ENCODE measurements around the gene PSMG3.

Gene PSMG3

GRCh38 chr7:1560620-1561031 is 9.2 kb downstream of the PSMG3 start:
- H3K27ac ChIP-seq (ENCODE audit: low read length) = no peak overlapping the region
- H3K4me1 ChIP-seq (ENCODE audit: control insufficient read depth, low read depth, low read length) = peaks cover 3% of the 10 kb centered on the region
- no peaks in the 10 kb centered on the region for H3K9me3 ChIP-seq (ENCODE audit: control insufficient read depth, low read depth, low read length)
- H3K4me3 ChIP-seq (ENCODE audit: low read length) = no peak overlapping the region
- no peaks in the 10 kb centered on the region for H3K27me3 ChIP-seq (ENCODE audit: control insufficient read depth, insufficient read depth, low read length)
- no peak overlapping the region for H3K9ac ChIP-seq (ENCODE audit: low read length)
- no peaks in the 10 kb centered on the region for H3K36me3 ChIP-seq (ENCODE audit: control insufficient read depth, low read depth, low read length)

GRCh38 chr7:1559626-1560590 is 9.9 kb downstream of the PSMG3 start:
- Histone ChIP-seq H3K27me3 (ENCODE audit: control insufficient read depth, insufficient read depth, low read length) (no peaks in the 10 kb centered on the region), H3K9ac (ENCODE audit: low read length) (no peak overlapping the region), H3K9me3 (ENCODE audit: control insufficient read depth, low read depth, low read length) (no peaks in the 10 kb centered on the region), H3K27ac (ENCODE audit: low read length) (no peak overlapping the region), H3K4me1 (ENCODE audit: control insufficient read depth, low read depth, low read length) (peaks cover 8% of the 10 kb centered on the region), H3K36me3 (ENCODE audit: control insufficient read depth, low read depth, low read length) (no peaks in the 10 kb centered on the region), H3K4me3 (ENCODE audit: low read length) (no peak overlapping the region)

- Histone ChIP-seq H3K36me3 (ENCODE audit: control insufficient read depth, low read depth, low read length) (no peaks in the 10 kb centered on the region), H3K27me3 (ENCODE audit: control insufficient read depth, insufficient read depth, low read length) (no peaks in the 10 kb centered on the region), H3K9ac (ENCODE audit: low read length) (no peak overlapping the region), H3K9me3 (ENCODE audit: control insufficient read depth, low read depth, low read length) (no peaks in the 10 kb centered on the region), H3K4me3 (ENCODE audit: low read length) (no peak overlapping the region), H3K4me1 (ENCODE audit: control insufficient read depth, low read depth, low read length) (peaks cover 8% of the 10 kb centered on the region), H3K27ac (ENCODE audit: low read length) (no peak overlapping the region)
Measured at GRCh38 chr7:1558841-1559625, 10.8 kb downstream of the PSMG3 start.

DNA sequence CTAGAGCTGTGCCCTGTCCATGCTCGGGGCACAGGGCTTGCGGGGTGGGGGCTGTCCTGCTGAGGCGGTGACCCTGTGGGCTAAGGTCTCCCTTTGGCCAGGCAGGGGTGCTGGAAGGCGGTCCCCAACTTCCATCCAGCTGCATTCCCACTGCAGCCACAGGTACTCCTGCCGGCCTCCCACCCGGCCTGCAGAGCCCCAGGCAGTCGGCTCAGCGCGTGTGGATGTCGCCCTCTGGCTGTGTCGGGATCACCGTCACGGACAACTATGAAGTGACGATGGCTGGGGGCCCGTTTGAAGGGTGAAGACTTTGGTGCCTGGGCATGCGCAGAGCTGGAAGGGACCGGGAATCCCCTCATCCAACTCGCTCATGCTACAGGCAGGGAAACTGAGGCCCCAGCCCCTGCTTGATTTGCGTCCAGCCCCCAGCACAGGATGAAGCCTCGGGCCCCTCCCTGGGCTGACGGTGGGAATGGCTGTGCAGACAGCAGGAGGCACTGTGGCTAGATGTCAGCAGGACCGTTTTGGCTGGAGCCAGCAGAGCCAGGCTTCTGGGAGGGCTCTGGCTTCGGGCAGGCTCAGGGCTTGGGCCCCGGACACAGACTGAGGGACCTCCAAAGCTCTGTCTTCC is 11.5 kb downstream of the PSMG3 start:
- Histone ChIP-seq H3K4me1 (ENCODE audit: control insufficient read depth, low read depth, low read length) (peaks cover 8% of the 10 kb centered on the region), H3K4me3 (ENCODE audit: low read length) (no peak overlapping the region), H3K9me3 (ENCODE audit: control insufficient read depth, low read depth, low read length) (no peaks in the 10 kb centered on the region), H3K27me3 (ENCODE audit: control insufficient read depth, insufficient read depth, low read length) (no peaks in the 10 kb centered on the region), H3K36me3 (ENCODE audit: control insufficient read depth, low read depth, low read length) (no peaks in the 10 kb centered on the region), H3K9ac (ENCODE audit: low read length) (no peak overlapping the region), H3K27ac (ENCODE audit: low read length) (no peak overlapping the region)

GRCh38 chr7:1557771-1558170 is 12.1 kb downstream of the PSMG3 start:
- H3K4me1 ChIP-seq (ENCODE audit: control insufficient read depth, low read depth, low read length) = peaks cover 8% of the 10 kb centered on the region
- no peaks in the 10 kb centered on the region for H3K36me3 ChIP-seq (ENCODE audit: control insufficient read depth, low read depth, low read length)
- no peaks in the 10 kb centered on the region for H3K9me3 ChIP-seq (ENCODE audit: control insufficient read depth, low read depth, low read length)
- H3K9ac ChIP-seq (ENCODE audit: low read length) = no peak overlapping the region
- H3K27me3 ChIP-seq (ENCODE audit: control insufficient read depth, insufficient read depth, low read length) = no peaks in the 10 kb centered on the region
- no peak overlapping the region for H3K4me3 ChIP-seq (ENCODE audit: low read length)
- H3K27ac ChIP-seq (ENCODE audit: low read length) = no peak overlapping the region

DNA sequence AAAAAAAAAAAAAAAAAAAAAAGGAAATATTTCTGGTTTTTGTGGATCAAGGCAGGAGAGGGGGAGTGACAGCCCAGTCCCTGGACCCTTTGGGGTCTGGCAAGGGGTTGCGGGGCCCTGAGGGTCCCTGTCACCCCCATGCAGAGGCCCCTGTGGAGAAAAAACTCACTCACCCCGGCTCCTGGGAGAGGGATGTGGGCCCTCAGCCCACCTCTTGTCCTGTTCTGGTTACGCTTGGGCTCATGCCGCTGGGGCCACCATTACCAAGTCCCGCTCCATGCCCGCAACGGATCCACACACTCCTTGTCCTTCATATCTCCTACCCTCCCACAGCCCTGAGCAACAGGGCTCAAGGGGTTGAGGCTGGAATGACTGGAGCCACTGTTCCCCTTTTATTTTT is 12.8 kb downstream of the PSMG3 start:
- no peak overlapping the region for H3K9ac ChIP-seq (ENCODE audit: low read length)
- H3K27me3 ChIP-seq (ENCODE audit: control insufficient read depth, insufficient read depth, low read length) = no peaks in the 10 kb centered on the region
- H3K27ac ChIP-seq (ENCODE audit: low read length) = no peak overlapping the region
- H3K4me3 ChIP-seq (ENCODE audit: low read length) = no peak overlapping the region
- peaks cover 8% of the 10 kb centered on the region for H3K4me1 ChIP-seq (ENCODE audit: control insufficient read depth, low read depth, low read length)
- H3K36me3 ChIP-seq (ENCODE audit: control insufficient read depth, low read depth, low read length) = no peaks in the 10 kb centered on the region
- H3K9me3 ChIP-seq (ENCODE audit: control insufficient read depth, low read depth, low read length) = no peaks in the 10 kb centered on the region

DNA sequence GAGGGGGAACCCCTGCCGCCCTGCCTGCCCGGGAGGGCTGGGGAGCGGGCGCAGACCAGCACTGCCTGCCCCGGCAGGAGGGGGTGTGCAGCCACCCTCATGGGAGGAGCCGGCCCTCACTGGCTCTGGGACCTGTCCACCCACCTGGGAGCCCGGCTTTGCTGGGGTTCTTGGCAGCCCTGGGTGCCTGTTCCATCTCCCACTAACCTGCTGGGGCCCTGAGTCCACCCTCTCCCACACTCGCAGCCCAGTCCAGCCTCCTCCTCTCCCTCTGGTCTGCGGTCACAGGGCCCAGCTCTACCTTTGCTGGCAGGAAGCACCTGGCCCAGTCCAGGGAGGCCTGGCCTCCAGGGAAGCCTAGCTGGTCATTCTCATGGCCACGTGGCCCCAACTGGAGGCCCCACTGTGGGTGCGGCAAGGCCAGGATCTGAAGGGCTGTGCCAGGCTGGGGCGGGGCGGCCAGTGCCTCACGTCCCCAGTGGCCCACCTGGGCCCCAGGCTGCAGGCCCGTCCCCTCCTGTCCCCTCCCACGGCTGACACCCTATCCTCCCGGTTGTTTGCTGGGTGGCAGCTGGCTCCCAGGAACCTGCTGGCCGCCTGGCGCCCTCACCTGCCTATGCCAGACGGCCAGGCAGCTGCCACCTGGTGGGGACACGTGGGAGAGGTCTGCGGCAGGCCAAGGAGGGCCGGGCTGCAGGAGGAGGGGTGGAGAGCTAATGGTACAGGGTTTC is 13.9 kb downstream of the PSMG3 start, which contains the start of gene TMEM184A:
Gene TMEM184A, minus strand, starts transcription at position 393 of the 731 bp plus-strand sequence. CDS start 721 bp downstream, outside the sequence.
- Histone ChIP-seq H3K27ac (ENCODE audit: low read length) (no peak within 1 kb of the TSS), H3K4me3 (ENCODE audit: low read length) (no peak within 1 kb of the TSS), H3K9ac (ENCODE audit: low read length) (no peak within 1 kb of the TSS), H3K9me3 (ENCODE audit: control insufficient read depth, low read depth, low read length) (no peaks in the 10 kb centered on the region), H3K4me1 (ENCODE audit: control insufficient read depth, low read depth, low read length) (peaks cover 8% of the 10 kb centered on the region), H3K36me3 (ENCODE audit: control insufficient read depth, low read depth, low read length) (no peaks in the 10 kb centered on the region), H3K27me3 (ENCODE audit: control insufficient read depth, insufficient read depth, low read length) (no peaks in the 10 kb centered on the region)

GRCh38 chr7:1555046-1555812 is 14.6 kb downstream of the PSMG3 start:
- Histone ChIP-seq H3K9ac (ENCODE audit: low read length) (no peak overlapping the region), H3K27ac (ENCODE audit: low read length) (no peak overlapping the region)

DNA sequence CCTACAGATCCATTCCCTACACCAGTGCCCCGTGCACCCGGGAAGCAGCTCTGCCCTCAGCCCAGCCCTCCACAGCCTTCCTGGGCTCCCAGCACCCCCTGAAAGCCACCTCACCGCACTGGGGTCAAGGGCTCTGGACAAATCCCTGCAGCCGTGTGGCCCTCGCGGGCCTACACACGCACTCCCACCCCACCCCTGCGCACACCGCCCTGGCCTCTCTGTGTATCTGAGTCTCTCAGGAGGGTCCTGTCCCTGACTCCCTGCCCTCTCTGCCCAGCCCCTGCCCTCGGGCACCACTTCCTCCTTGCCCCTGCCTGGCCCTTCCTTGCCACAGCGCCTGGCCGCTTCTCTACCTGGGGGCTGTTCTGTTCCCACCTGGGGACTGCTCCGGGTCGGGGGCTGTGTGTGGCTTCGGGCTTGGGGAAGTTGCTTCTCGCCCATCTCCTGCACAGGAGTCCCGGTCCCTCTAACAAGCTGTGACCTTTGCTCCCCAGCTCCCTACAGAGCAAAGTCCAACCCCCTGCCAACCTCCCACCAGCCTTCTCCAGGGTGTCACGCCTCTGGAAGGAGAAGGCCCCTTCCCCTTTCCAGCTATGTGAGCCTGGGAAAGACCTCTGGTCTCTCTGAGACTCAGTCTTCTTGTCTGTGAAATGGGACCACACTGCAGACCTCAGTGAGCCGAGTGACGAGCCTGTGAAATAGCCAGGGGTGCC is 15.3 kb downstream of the PSMG3 start:
- H3K4me1 ChIP-seq (ENCODE audit: control insufficient read depth, low read depth, low read length) = peaks cover 8% of the 10 kb centered on the region
- no peak overlapping the region for H3K27ac ChIP-seq (ENCODE audit: low read length)
- no peaks in the 10 kb centered on the region for H3K27me3 ChIP-seq (ENCODE audit: control insufficient read depth, insufficient read depth, low read length)
- H3K4me3 ChIP-seq (ENCODE audit: low read length) = no peak overlapping the region
- H3K9me3 ChIP-seq (ENCODE audit: control insufficient read depth, low read depth, low read length) = no peaks in the 10 kb centered on the region
- no peaks in the 10 kb centered on the region for H3K36me3 ChIP-seq (ENCODE audit: control insufficient read depth, low read depth, low read length)
- H3K9ac ChIP-seq (ENCODE audit: low read length) = no peak overlapping the region

More at GRCh38 chr7:1555046-1555812, 14.6 kb downstream of the PSMG3 start:
- no peaks in the 10 kb centered on the region for H3K27me3 ChIP-seq (ENCODE audit: control insufficient read depth, insufficient read depth, low read length)
- H3K36me3 ChIP-seq (ENCODE audit: control insufficient read depth, low read depth, low read length) = no peaks in the 10 kb centered on the region
- H3K9me3 ChIP-seq (ENCODE audit: control insufficient read depth, low read depth, low read length) = no peaks in the 10 kb centered on the region
- H3K4me3 ChIP-seq (ENCODE audit: low read length) = no peak overlapping the region
- H3K4me1 ChIP-seq (ENCODE audit: control insufficient read depth, low read depth, low read length) = peaks cover 8% of the 10 kb centered on the region

All from iPS-18a (cell line).